GM19023 (cell line): ENCODE results near the gene ST6GALNAC3.

Source experiments
- ATAC-seq: cut with Tn5 transposase; IDR thresholded peaks from one replicate; pipeline ENCODE4 v1.9.1; 2021; ENCODE audit warnings: mild to moderate bottlenecking, moderate library complexity; ENCODE audit not compliant: unreplicated experiment

ST6GALNAC3 gene

GRCh38 chr1:76140227-76140626 lies 65.7 kb downstream of the ST6GALNAC3 start:
- ATAC-seq = no peak

GRCh38 chr1:76141929-76142328 lies 67.4 kb downstream of the ST6GALNAC3 start:
- ATAC-seq = no peak

GRCh38 chr1:76142771-76143540 lies 68.4 kb downstream of the ST6GALNAC3 start:
- no peak for ATAC-seq

GRCh38 chr1:76144247-76144646 lies 69.7 kb downstream of the ST6GALNAC3 start:
- no peak for ATAC-seq

GRCh38 chr1:76145332-76145731 lies 70.8 kb downstream of the ST6GALNAC3 start:
- ATAC-seq = no peak

GRCh38 chr1:76146184-76146583 lies 71.6 kb downstream of the ST6GALNAC3 start:
- no peak for ATAC-seq

GRCh38 chr1:76147917-76148316 lies 73.4 kb downstream of the ST6GALNAC3 start:
- no peak for ATAC-seq

- ATAC-seq = no peak
These were observed 73.9 kb downstream of the ST6GALNAC3 start for GRCh38 chr1:76148460-76148859.

GRCh38 chr1:76153841-76154205 lies 79.3 kb downstream of the ST6GALNAC3 start:
- ATAC-seq = no peak

GRCh38 chr1:76154206-76154956 lies 79.8 kb downstream of the ST6GALNAC3 start:
- ATAC-seq = peak; percentile 96

GRCh38 chr1:76156987-76157386 lies 82.4 kb downstream of the ST6GALNAC3 start:
- no peak for ATAC-seq

GRCh38 chr1:76158126-76158525 lies 83.6 kb downstream of the ST6GALNAC3 start:
- no peak for ATAC-seq

- ATAC-seq = no peak
These were observed 85.7 kb downstream of the ST6GALNAC3 start for GRCh38 chr1:76160225-76160624.

- ATAC-seq = no peak
These were observed 86.9 kb downstream of the ST6GALNAC3 start for GRCh38 chr1:76161451-76161850.

GRCh38 chr1:76162254-76162653 lies 87.7 kb downstream of the ST6GALNAC3 start:
- no peak for ATAC-seq

GRCh38 chr1:76164165-76164564 lies 89.6 kb downstream of the ST6GALNAC3 start:
- ATAC-seq = no peak

GRCh38 chr1:76170084-76170483 lies 95.5 kb downstream of the ST6GALNAC3 start:
- no peak for ATAC-seq

GRCh38 chr1:76170513-76170912 lies 96.0 kb downstream of the ST6GALNAC3 start:
- ATAC-seq = no peak

- ATAC-seq = no peak
These were observed 101.5 kb downstream of the ST6GALNAC3 start for GRCh38 chr1:76176000-76176399.

- ATAC-seq = no peak
These were observed 103.1 kb downstream of the ST6GALNAC3 start for GRCh38 chr1:76177615-76178014.

- no peak for ATAC-seq
These were observed 104.7 kb downstream of the ST6GALNAC3 start for GRCh38 chr1:76179219-76179698.

GRCh38 chr1:76185207-76185606 lies 110.7 kb downstream of the ST6GALNAC3 start:
- ATAC-seq = no peak
